GM18907 (cell line): ENCODE measurements around the gene MED12.

Experiments
- ATAC-seq: cut with Tn5 transposase; IDR thresholded peaks from one replicate; pipeline ENCODE4 v1.9.1; 2021; ENCODE audit warnings: mild to moderate bottlenecking, moderate library complexity; ENCODE audit not compliant: unreplicated experiment

Gene MED12

DNA sequence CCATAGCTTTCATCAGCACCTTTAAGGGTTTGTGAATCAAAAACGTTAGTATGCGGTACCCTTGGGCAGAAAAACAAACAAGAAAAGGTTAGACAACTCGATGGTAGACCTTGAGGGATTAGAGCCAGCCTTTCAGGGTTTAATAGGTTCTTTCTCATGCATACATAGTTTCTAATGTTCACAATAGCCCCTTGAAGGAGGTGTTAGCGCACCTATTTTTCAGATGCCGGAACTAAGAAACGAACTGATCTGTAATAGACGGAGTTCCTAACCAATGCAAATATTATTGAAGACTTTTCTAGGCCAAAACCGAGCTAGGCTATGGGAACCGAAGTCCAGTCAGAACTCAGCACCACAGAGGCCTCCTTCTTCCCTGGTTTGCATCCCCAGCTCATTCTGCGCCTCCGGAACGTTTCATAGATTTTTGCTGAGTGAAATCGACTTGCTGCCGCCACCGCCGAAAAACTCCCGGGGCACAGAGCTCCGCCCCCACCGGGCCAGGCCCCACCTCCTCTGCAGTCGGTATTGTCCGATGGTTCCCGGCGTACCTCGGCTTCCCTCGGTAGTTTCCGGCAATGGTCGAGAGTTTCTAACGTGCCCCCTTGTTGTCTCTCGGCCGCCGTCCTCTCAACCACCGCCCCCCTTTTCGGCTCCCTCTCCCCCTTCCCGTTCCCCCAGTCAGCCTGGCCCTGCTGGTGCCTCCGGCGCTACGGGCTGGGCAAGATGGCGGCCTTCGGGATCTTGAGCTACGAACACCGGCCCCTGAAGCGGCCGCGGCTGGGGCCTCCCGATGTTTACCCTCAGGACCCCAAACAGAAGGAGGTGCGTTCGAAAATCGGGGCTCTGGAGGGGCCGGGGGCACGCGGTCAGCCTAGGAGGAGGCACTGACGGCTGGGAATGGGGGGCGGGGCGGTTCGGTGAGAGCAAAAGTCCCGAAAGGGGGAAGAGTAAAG, at the start of gene MED12:
MED12 (plus strand) TSS at position 565 of the 953 bp plus-strand sequence; CDS start at position 724, 159 bp downstream.
- peak; percentile 91 for ATAC-seq

DNA sequence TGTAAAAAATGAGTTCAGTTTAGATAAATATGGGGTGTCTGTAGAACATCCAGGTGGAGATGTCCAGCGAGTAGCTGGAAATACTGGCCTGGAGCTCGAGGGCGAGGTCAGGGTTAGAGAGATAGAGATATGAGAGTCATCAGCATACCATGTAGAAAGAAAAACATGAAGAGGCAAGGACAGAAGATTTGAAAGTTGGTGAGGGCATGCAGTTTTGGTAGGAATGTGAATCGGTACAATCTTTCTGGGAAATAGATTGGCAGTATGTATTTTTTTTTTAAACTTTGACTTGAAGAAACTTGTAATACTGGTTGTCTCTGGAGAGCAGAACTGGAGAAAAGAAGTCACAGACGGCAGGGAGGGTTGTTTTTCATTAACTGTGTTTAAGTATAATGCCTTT, 47.9 kb upstream of the MED12 start:
- no peak for ATAC-seq

DNA sequence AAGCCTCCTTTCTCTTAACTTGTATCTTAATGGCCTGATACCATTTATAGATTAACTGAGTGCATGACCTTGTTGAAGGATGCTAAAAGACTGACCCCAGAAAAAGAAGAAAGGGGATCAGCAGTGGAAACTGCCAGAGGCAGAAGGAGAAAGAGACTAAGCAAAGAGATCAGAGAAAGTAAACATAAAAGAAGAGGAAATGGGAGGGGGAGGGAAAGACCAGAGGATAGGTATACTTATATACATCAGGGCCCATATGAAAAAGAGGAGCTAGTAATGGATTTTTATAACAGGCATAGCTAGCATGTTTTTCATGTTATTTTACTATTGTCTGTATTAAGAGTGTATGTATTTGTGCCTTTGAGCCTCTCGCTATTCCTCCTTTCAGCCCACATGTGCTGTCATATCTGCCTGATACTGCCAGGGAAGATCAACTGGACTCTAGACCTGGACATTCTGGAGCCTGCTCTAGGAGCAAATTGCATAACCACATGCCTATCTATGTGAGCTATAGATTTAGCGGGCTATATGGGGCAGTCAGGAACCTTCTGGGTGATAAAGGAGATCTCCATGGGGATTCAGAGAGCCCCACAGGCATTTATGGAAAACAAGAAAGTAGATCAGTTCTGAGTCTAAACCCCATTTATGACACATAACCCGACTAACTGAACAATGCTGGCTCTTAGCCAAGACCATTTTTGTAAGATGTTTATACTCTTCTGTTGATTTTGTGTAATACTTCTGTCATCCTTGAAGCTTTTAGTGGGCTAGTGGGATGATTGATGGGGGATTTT, 36.9 kb upstream of the MED12 start:
- ATAC-seq = no peak

DNA sequence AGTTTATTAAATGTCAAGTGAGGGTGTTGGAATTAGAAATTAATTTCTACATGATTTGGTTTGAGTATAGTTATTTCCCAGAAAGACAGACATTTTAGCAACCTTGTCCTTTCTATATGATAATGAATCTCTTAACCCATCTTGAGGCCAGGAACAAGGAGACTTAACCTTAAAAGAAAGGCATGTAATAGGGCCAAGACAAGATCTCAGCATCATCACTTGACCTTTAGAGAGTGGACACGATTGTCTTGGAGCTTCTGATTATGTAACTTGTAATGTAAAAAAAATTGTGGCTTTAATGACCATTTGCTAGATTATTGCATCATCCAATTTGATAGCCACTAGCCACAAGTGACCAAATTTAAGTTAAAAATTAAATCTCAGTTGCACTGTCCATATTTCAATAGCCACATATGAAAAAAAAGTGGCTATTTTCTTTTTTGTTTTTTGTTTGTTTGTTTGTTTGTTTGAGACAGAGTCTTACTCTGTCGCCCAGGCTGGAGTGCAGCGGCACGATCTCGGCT, 36.2 kb upstream of the MED12 start:
- ATAC-seq = no peak

DNA sequence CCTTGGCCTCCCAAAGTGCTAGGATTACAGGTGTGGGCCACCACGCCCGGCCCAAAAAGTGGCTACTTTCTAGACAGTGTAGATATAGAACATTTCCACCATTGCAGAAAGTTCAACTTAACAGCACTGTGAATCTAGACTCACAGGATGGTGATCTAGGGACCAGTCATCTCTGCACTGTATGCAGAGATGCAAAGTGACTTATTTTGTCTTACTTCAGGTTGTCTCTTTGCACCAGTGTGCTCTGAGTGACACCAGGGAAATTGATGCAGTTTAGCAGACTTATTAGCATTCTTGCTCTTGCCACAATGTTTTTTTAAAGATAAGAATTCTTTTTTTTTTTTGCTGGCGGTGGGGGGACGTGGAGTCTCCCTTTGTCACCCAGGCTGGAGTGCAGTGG, 35.6 kb upstream of the MED12 start:
- ATAC-seq = no peak

- ATAC-seq = no peak
Observed at GRCh38 chrX:71085900-71086299, 32.5 kb upstream of the MED12 start.

DNA sequence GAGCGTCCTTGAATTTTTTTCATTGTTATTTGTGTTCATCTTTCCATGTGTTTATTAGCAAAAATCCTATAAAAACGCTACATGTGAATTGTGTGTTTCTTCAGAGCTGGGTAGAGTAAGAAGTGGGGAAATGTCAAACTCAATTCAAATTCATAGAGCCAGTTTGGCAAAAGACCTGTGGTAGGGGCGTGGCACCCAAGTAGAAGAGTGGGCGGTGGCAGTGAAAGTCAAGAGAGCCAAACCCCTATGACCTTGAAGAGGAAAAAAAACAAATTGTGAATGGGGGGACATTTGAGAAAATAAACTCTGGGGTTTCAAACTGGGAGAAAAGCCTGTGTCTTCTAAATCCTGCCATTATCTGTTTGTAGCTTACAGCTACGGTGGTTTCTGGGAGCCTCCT, 27.1 kb upstream of the MED12 start:
- no peak for ATAC-seq

DNA sequence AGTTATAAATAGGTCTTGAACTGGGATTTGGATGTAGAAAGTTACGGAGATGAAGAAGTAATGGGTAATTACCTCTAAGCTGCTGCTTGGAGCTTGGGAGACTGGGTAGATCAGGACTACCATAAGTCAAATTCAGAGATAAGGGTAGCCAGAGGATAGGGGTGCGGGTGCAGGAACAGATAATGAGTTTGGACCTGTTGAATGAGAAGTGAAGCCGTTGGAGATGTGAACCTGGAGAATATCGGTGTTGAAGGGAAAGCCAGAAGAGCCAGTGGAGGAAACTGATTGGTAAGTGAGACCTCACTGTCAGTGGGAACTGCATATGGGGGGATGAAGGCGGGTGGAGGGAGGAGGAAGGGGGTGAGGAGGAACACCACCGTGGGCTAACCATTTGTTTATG, 23.4 kb upstream of the MED12 start:
- no peak for ATAC-seq

- peak; percentile 85 for ATAC-seq
Observed at GRCh38 chrX:71095555-71095980, 22.8 kb upstream of the MED12 start, which contains the start of gene FOXO4. Gene FOXO4, plus strand, starts transcription at chrX:71095851. Its CDS starts 678 bp downstream, at chrX:71096529.

DNA sequence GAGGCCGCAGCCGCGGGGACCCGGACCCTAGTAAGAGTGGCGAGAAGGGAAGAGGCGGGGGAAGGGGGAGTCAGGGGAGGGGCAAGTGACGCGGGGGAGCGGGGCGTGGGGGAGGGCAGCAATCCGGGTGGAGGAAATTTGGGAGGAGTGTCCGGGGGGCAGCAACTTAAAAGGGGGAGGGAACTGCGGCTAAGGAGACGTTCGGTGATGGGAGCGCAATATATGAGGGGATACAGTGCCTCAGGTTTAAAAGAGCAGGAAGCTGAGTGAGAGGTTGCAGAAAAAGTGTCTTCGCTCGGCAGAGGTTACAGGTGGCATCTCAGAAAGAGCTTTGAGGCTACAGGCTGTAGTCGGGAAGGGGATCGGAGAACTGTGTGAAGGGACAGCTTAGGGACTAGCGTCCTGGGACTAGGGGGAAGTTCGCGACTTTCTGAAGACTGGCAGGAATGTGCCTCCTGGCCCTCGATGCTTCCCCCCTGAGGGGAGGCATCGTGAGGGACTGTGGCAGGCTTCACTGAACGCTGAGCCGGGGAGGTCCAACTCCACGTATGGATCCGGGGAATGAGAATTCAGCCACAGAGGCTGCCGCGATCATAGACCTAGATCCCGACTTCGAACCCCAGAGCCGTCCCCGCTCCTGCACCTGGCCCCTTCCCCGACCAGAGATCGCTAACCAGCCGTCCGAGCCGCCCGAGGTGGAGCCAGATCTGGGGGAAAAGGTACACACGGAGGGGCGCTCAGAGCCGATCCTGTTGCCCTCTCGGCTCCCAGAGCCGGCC, 22.2 kb upstream of the MED12 start:
- ATAC-seq = no peak

DNA sequence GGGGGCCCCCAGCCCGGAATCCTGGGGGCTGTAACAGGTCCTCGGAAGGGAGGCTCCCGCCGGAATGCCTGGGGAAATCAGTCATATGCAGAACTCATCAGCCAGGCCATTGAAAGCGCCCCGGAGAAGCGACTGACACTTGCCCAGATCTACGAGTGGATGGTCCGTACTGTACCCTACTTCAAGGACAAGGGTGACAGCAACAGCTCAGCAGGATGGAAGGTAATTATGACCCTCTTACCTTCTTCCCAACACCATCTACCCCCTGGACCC, 21.7 kb upstream of the MED12 start:
- ATAC-seq = no peak

GRCh38 chrX:71098302-71098701, 20.1 kb upstream of the MED12 start:
- peak; percentile 42 for ATAC-seq

DNA sequence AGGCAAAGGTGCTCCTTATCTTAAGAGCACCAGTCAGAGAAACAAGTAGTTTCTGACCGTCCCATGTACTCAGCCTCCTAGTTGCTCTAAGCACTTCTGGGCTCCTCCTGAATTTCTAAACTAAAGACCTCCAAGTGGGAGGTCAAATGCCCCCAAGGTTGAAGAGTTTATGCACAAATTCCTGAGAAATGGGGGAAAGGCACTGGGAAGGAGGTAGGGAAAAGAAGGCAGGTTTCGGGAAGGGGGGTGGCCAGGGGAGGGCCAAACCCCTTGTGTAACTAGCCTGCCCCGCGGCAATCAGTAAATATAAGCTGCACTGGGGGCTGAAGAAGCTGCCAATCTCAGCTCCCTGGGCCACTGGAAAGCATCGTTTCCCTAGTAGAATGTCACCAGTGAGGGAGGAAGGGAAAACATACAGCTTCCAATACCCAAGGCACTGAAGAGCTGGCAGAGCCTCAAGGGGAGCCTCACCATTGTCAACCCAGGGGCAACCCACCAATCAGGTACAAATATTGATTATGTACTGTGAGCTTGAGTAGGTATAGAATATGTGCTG, 19.4 kb upstream of the MED12 start:
- ATAC-seq = no peak

DNA sequence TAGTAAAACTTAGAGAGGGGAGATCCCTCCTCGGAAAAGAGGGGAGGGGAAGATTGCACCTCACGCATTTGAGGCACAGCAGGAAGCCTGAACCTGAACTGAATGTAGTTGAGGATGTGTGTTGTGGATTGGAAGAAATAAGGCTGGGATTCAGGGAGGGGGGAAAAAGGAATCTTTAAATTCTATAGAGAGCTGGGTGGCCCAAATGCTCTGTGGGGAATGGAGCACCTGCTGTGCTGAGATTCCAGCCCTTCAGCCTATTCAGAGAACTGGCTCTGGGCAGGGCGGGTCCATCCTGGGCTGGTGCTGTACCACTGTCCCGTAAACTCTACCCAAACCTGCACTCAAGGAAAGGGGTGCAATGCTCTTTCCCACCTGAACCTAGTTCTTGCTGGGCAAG, 18.7 kb upstream of the MED12 start:
- ATAC-seq = no peak

DNA sequence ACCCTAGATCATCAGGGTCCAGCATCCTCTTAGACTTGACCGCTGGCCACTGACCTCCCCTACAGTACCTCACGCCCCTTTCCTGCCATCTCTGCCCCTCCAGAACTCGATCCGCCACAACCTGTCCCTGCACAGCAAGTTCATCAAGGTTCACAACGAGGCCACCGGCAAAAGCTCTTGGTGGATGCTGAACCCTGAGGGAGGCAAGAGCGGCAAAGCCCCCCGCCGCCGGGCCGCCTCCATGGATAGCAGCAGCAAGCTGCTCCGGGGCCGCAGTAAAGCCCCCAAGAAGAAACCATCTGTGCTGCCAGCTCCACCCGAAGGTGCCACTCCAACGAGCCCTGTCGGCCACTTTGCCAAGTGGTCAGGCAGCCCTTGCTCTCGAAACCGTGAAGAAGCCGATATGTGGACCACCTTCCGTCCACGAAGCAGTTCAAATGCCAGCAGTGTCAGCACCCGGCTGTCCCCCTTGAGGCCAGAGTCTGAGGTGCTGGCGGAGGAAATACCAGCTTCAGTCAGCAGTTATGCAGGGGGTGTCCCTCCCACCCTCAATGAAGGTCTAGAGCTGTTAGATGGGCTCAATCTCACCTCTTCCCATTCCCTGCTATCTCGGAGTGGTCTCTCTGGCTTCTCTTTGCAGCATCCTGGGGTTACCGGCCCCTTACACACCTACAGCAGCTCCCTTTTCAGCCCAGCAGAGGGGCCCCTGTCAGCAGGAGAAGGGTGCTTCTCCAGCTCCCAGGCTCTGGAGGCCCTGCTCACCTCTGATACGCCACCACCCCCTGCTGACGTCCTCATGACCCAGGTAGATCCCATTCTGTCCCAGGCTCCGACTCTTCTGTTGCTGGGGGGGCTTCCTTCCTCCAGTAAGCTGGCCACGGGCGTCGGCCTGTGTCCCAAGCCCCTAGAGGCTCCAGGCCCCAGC, 17.6 kb upstream of the MED12 start:
- no peak for ATAC-seq

DNA sequence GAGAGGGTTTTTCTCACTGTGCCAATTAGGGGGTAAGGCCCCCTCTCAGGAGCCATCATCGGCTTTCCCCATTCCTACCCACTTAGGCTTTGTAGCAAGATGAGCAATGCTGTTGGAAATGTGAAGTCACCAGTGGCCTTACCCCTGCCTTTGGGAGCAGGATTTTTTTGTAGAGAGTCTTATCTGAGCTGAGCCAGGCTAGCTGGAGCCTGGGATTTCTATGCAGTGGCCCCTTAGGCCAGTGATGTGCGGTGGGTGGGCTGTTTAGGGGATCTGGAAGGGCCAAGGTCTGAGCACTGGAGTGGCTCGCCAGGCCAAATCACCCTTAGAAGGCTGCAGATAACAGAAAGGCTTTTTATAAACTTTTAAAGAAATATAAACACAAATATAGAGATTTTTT, 16.1 kb upstream of the MED12 start:
- no peak for ATAC-seq

DNA sequence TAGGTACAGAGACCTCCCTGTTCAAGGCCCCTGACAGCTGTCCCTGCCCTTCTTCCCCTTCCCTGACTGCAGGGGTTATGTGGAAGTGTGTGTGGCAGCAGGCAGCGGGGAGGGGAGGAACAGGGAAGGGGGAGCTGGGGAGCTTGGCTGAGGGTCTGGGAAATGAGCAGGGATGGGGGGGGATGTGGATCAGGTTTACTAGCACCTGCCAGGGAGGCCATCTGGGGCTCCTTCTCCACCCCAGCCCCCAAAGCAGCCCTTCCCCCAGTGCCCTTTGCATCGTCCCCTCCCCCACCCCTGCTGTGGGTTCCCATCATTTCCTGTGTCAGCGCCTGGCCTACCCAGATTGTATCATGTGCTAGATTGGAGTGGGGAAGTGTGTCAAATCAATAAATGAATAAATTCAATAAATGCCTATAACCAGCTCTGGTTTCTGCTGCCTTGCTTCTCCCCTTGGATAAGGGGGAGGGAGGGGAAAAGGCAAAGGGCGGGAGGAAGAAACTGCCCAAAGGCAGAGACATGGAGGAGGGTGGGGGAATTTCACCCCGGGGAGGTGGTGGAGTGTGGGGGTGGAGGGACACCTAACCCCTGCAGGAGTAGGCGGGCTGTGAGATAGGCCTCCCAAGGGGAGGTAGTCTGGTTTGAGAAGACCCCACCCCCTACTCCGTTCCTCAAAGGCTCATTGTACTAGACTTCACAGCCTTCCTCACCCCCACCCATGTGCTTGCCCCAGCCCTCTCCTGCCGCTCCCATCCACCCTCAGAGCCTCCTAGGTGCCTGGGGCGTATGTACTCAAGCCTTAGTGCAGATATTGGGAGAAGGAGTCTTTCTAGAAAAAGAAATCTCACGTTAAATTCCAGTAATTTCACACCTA, 15.0 kb upstream of the MED12 start:
- ATAC-seq = peak; percentile 53

- ATAC-seq = no peak
Observed at GRCh38 chrX:71105628-71106027, 12.8 kb upstream of the MED12 start.

GRCh38 chrX:71106427-71106826, 12.0 kb upstream of the MED12 start, which contains the start of gene CXorf65:
Gene CXorf65, minus strand, starts transcription at chrX:71106740. Its CDS starts 184 bp downstream, at chrX:71106556.
- no peak for ATAC-seq
